GM23338 (cell line): ENCODE results near the gene DNAAF5. TPM values are rescaled to one million over a fixed set of nuclear protein-coding genes. Genes with fewer than 3 reads are reported as not detected.

Source experiments
- ATAC-seq: fragments of 200-7000 bp; cut with Tn5 transposase; 3 replicates; pipeline ENCODE4 v1.9.1; 2020
- DNase-seq: peaks from one replicate; pipeline ENCODE4 v3.0.0-alpha.2; 2015; ENCODE audit warnings: low spot score
- H2AFZ ChIP-seq: fragments of 200-600 bp; sonication (generic); 2 replicates; pipeline ENCODE4 v1.8.0; 2016; ENCODE audit warnings: antibody characterized with exemption, mild to moderate bottlenecking, moderate library complexity
- H3F3A ChIP-seq: fragments of 200-600 bp; sonication (generic); replicated peaks from 2 replicates; pipeline ENCODE4 v1.8.0; 2017; ENCODE audit warnings: antibody characterized with exemption, mixed run types, low read depth
- H3K27ac ChIP-seq: fragments of 200-600 bp; sonication (generic); 2 replicates; pipeline ENCODE4 v1.6.1; 2016; ENCODE audit warnings: low read depth
- H3K27me3 ChIP-seq: fragments of 200-600 bp; sonication (generic); 2 replicates; pipeline ENCODE4 v1.8.0; 2016; ENCODE audit warnings: mild to moderate bottlenecking, mixed run types, moderate library complexity; ENCODE audit not compliant: insufficient read depth
- H3K36me3 ChIP-seq: fragments of 200-600 bp; sonication (generic); 2 replicates; pipeline ENCODE4 v1.8.0; 2016; ENCODE audit warnings: mild to moderate bottlenecking; ENCODE audit not compliant: insufficient read depth
- H3K4me1 ChIP-seq: fragments of 200-600 bp; sonication (generic); 2 replicates; pipeline ENCODE4 v1.8.0; 2016; ENCODE audit warnings: mild to moderate bottlenecking, moderate library complexity; ENCODE audit not compliant: insufficient read depth
- H3K4me2 ChIP-seq: fragments of 200-600 bp; sonication (generic); 2 replicates; pipeline ENCODE4 v1.7.1; 2017; ENCODE audit warnings: mixed run types
- H3K4me3 ChIP-seq: fragments of 200-600 bp; sonication (generic); 2 replicates; pipeline ENCODE4 v1.6.1; 2016; ENCODE audit warnings: mixed run types
- H3K79me2 ChIP-seq: fragments of 200-600 bp; sonication (generic); replicated peaks from 2 replicates; pipeline ENCODE4 v1.8.0; 2017; ENCODE audit warnings: mild to moderate bottlenecking; ENCODE audit not compliant: insufficient read depth
- H3K9me2 ChIP-seq: fragments of 200-600 bp; sonication (generic); 2 replicates; pipeline ENCODE4 v1.8.0; 2017; ENCODE audit not compliant: insufficient read depth
- H4K20me1 ChIP-seq: fragments of 200-600 bp; sonication (generic); replicated peaks from 2 replicates; pipeline ENCODE4 v1.8.0; 2017; ENCODE audit warnings: mild to moderate bottlenecking; ENCODE audit not compliant: insufficient read depth
- H3K27ac Mint-ChIP-seq: 2 replicates; pipeline ENCODE4 v1.8.0; 2020; ENCODE audit warnings: inconsistent platforms, mild to moderate bottlenecking, moderate library complexity, mixed read lengths
- H3K27me3 Mint-ChIP-seq: 3 replicates; pipeline ENCODE4 v1.8.0; 2022; ENCODE audit warnings: low read depth, mild to moderate bottlenecking, moderate library complexity, mixed read lengths, inconsistent platforms; ENCODE audit not compliant: insufficient read depth, poor library complexity
- H3K36me3 Mint-ChIP-seq: 3 replicates; pipeline ENCODE4 v1.8.0; 2021; ENCODE audit warnings: low read depth, mild to moderate bottlenecking, inconsistent platforms, moderate library complexity, mixed read lengths
- H3K4me1 Mint-ChIP-seq: 3 replicates; pipeline ENCODE4 v1.8.0; 2020; ENCODE audit warnings: mild to moderate bottlenecking, inconsistent platforms, mixed read lengths
- H3K4me3 Mint-ChIP-seq: 3 replicates; pipeline ENCODE4 v1.8.0; 2021; ENCODE audit warnings: moderate library complexity, mild to moderate bottlenecking, inconsistent platforms, mixed read lengths
- H3K9me3 Mint-ChIP-seq: 3 replicates; pipeline ENCODE4 v1.8.0; 2020; ENCODE audit warnings: moderate library complexity, mild to moderate bottlenecking, inconsistent platforms, mixed read lengths
- CREB1 ChIP-seq: fragments of 250-450 bp; sonication (Bioruptor Pico); IDR thresholded peaks from 2 replicates; pipeline ENCODE4 v1.5.0; 2020; ENCODE audit warnings: low read depth, mild to moderate bottlenecking, moderate library complexity
- CTCF ChIP-seq, 2 experiments: fragments of 200-600 bp in 1 of 2; sonication (generic) in 1 of 2; conservative IDR thresholded peaks; 2 replicates each; pipeline versions ENCODE4 v1.5.1 to v1.6.1; 2016 to 2017; ENCODE audit warnings: antibody characterized with exemption in 2 of 2, low read depth in 2 of 2, mild to moderate bottlenecking in 2 of 2, moderate library complexity in 1 of 2
- EZH2 ChIP-seq: fragments of 200-600 bp; sonication (generic); IDR thresholded peaks from one replicate; pipeline ENCODE4 v1.8.0; 2017; ENCODE audit warnings: antibody characterized with exemption, mild to moderate bottlenecking, low read depth; ENCODE audit not compliant: unreplicated experiment
- STAT1 ChIP-seq: IDR thresholded peaks from one replicate; pipeline ENCODE4 v1.6.1; 2016; ENCODE audit warnings: antibody characterized with exemption; ENCODE audit not compliant: unreplicated experiment
- ZNF114 ChIP-seq: fragments of 250-450 bp; sonication (Bioruptor Pico); IDR thresholded peaks from 2 replicates; pipeline ENCODE4 v1.5.0; 2020; ENCODE audit warnings: mild to moderate bottlenecking, moderate library complexity
- ZNF331 ChIP-seq: fragments of 250-450 bp; sonication (Bioruptor Pico); IDR thresholded peaks from 2 replicates; pipeline ENCODE4 v1.5.0; 2020; ENCODE audit warnings: low read depth, mild to moderate bottlenecking, moderate library complexity
- ZNF462 ChIP-seq: fragments of 250-450 bp; sonication (Bioruptor Pico); IDR thresholded peaks from 2 replicates; pipeline ENCODE4 v1.5.0; 2020; ENCODE audit warnings: mild to moderate bottlenecking, moderate library complexity
- polyA plus RNA-seq: library from polyadenylated mRNA; unstranded; fragments of >200 nt; fragmentation: Nextera tagmentation; extraction: Ambion mirVana; gene quantifications from 2 replicates; pipeline ENCODE4 v1.2.1, GENCODE V29; 2016
- total RNA-seq: library from RNA; depleted of rRNA; stranded (reverse); fragments of >200 nt; shearing (Covaris generic); gene quantifications from 2 replicates; pipeline ENCODE4 v1.2.3, GENCODE V29; 2014
- TF ChIP-seq, protein P1 (sequence below): IDR thresholded peaks from one replicate; pipeline ENCODE4 v1.6.1; 2018; ENCODE audit warnings: antibody characterized with exemption; ENCODE audit not compliant: unreplicated experiment

Gene DNAAF5
- total and polyA plus RNA-seq, 2 experiments from 2014 or later: 20.4 to 86.7 TPM

DNA sequence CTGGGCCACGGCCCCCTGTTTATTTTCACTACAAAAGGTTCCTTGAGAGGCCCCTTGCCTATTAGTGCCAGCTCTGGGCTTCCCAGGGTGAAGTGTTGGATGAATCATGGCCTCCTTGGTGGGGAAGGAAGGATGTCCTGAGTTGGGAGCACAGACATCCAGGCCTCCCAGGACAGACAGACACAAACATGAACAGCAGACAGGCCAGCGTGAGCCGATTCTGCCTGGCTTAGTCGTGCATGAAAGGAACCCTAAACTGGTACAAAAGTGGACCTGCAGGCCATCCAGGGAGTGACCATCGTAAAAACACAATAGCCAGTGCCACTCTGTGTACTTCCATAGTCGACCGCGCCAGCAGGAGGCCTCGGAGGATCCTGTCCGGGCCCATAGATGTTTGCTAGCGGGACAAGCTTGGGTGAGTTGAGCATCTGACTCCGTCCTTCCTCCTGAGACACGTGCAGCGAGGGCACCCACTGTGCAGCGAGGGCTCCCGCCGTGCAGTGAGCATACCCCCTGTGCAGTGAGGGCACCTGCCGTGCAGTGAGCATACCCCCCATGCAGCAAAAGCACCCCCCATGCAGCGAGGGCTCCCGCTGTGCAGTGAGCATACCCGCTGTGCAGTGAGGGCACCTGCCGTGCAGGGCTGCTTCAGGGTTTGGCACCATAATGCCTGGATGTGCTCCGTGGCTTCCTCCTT, 51.9 kb downstream of the DNAAF5 start:
- Histone ChIP-seq H4K20me1 (peaks cover 7% of the 10 kb centered on the region; the same call in 1 of the 2 replicates), H3K4me3 (no peak overlapping the region), H3K4me1 (no peaks in the 10 kb centered on the region), H3F3A (0 out of 2 replicates have a peak, but pooled peaks cover 13% of the 10 kb centered on the region), H3K27me3 (no peaks in the 10 kb centered on the region), H3K36me3 (peaks cover 16% of the 10 kb centered on the region), H3K79me2 (no peaks in the 10 kb centered on the region), H3K4me2 (no peak overlapping the region), H3K9me2 (no peaks in the 10 kb centered on the region), H3K27ac (no peak overlapping the region), H2AFZ (no peak overlapping the region)
- Mint-ChIP-seq H3K27me3 (peaks cover 4% of the 10 kb centered on the region), H3K36me3 (peaks cover 72% of the 10 kb centered on the region), H3K4me3 (no peak overlapping the region), H3K4me1 (no peaks in the 10 kb centered on the region; the same call in 2 of the 3 replicates), H3K27ac (no peak overlapping the region), H3K9me3 (no peaks in the 10 kb centered on the region; the same call in 2 of the 3 replicates)
- DNase-seq (no peak), ATAC-seq (no peak)
- TF ChIP-seq STAT1 (no peak), CREB1 (CRISPR knock-in tag) (no peak), EZH2 (no peak), ZNF331 (CRISPR knock-in tag) (no peak), ZNF462 (CRISPR knock-in tag) (no peak), ZNF114 (no peak), CTCF (conservative IDR thresholded peaks at IDR 0.05; ENCODE audit: low read depth in 2 of 2) (no peak)
- TF ChIP-seq, protein P1, sequence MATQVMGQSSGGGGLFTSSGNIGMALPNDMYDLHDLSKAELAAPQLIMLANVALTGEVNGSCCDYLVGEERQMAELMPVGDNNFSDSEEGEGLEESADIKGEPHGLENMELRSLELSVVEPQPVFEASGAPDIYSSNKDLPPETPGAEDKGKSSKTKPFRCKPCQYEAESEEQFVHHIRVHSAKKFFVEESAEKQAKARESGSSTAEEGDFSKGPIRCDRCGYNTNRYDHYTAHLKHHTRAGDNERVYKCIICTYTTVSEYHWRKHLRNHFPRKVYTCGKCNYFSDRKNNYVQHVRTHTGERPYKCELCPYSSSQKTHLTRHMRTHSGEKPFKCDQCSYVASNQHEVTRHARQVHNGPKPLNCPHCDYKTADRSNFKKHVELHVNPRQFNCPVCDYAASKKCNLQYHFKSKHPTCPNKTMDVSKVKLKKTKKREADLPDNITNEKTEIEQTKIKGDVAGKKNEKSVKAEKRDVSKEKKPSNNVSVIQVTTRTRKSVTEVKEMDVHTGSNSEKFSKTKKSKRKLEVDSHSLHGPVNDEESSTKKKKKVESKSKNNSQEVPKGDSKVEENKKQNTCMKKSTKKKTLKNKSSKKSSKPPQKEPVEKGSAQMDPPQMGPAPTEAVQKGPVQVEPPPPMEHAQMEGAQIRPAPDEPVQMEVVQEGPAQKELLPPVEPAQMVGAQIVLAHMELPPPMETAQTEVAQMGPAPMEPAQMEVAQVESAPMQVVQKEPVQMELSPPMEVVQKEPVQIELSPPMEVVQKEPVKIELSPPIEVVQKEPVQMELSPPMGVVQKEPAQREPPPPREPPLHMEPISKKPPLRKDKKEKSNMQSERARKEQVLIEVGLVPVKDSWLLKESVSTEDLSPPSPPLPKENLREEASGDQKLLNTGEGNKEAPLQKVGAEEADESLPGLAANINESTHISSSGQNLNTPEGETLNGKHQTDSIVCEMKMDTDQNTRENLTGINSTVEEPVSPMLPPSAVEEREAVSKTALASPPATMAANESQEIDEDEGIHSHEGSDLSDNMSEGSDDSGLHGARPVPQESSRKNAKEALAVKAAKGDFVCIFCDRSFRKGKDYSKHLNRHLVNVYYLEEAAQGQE: no peak
